Effector memory CD4-positive, alpha-beta T cell (primary cell): ENCODE results near the gene PRKAG2.

Source experiments
- DNase-seq, 3 donors: peaks; one replicate each; pipeline ENCODE4 v3.0.0-alpha.2; 2020
- H3K27ac ChIP-seq: 2 replicates; pipeline ENCODE4 v1.7.0; 2013; ENCODE audit warnings: mild to moderate bottlenecking, low read length, moderate library complexity; ENCODE audit not compliant: insufficient read depth, poor library complexity, severe bottlenecking
- H3K27me3 ChIP-seq: replicated peaks from 2 replicates; pipeline ENCODE4 v1.7.0; 2013; ENCODE audit warnings: mild to moderate bottlenecking, low read length; ENCODE audit not compliant: insufficient read depth, control insufficient read depth, poor library complexity, severe bottlenecking
- H3K36me3 ChIP-seq: 2 replicates; pipeline ENCODE4 v1.7.0; 2013; ENCODE audit warnings: mild to moderate bottlenecking, low read length, moderate library complexity; ENCODE audit not compliant: control insufficient read depth, insufficient read depth
- H3K4me1 ChIP-seq: 2 replicates; pipeline ENCODE4 v1.7.0; 2013; ENCODE audit warnings: low read length, mild to moderate bottlenecking; ENCODE audit not compliant: control insufficient read depth, insufficient read depth, poor library complexity, severe bottlenecking
- H3K4me3 ChIP-seq: 2 replicates; pipeline ENCODE4 v1.7.0; 2013; ENCODE audit warnings: low read length, low read depth, mild to moderate bottlenecking; ENCODE audit not compliant: insufficient read depth, poor library complexity, severe bottlenecking
- H3K9me3 ChIP-seq: 2 replicates; pipeline ENCODE4 v1.7.0; 2013; ENCODE audit warnings: mild to moderate bottlenecking, low read length, moderate library complexity; ENCODE audit not compliant: control insufficient read depth

Gene PRKAG2

DNA sequence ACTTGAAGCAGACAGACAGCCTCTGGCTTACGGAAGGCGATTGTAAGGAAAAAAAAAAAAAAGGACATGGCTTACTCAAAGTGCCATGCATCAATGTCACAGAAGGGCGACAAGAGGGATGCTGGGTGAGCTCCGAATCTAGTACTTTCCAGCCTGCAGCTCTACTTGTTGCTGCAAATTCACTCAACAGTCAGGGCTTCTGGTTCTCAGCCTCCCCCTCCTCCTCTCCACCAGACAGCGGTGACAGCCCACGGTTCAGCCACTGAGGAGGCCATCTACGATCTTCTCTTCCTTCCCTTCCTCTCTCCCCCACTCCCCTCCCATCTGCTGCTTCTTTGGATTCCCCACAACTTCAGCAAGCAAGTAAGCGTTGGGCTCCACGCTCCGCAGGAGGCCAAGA lies 63.5 kb downstream of the PRKAG2 start:
- H3K4me3 ChIP-seq = no peak overlapping the region
- no peak overlapping the region for H3K27ac ChIP-seq
- H3K4me1 ChIP-seq = no peaks in the 10 kb centered on the region
- H3K27me3 ChIP-seq = no peaks in the 10 kb centered on the region
- DNase-seq = no peak
- no peaks in the 10 kb centered on the region for H3K9me3 ChIP-seq
- no peaks in the 10 kb centered on the region for H3K36me3 ChIP-seq

DNA sequence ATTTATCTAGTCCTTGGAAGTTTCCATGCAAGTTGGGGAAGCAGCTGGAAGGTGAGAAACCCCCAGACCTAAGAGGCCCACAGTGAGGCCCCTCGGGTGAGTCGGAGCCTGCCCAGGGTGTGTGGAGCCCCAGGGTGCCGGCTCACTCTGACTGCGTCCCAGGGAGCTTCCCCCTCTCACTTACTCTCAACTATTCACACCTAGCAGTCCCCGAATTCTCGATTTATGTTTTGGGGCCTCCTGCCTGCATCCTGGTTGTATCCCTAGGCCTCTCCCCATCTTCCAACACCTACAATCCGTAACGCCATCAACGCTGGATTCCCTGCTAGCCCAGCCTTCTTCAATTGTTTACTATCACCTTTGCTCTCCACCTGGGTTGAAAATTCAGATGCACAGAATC lies 63.9 kb downstream of the PRKAG2 start:
- no peaks in the 10 kb centered on the region for H3K4me1 ChIP-seq
- no peaks in the 10 kb centered on the region for H3K27me3 ChIP-seq
- no peak overlapping the region for H3K27ac ChIP-seq
- H3K36me3 ChIP-seq = no peaks in the 10 kb centered on the region
- no peak for DNase-seq
- no peaks in the 10 kb centered on the region for H3K9me3 ChIP-seq
- no peak overlapping the region for H3K4me3 ChIP-seq

DNA sequence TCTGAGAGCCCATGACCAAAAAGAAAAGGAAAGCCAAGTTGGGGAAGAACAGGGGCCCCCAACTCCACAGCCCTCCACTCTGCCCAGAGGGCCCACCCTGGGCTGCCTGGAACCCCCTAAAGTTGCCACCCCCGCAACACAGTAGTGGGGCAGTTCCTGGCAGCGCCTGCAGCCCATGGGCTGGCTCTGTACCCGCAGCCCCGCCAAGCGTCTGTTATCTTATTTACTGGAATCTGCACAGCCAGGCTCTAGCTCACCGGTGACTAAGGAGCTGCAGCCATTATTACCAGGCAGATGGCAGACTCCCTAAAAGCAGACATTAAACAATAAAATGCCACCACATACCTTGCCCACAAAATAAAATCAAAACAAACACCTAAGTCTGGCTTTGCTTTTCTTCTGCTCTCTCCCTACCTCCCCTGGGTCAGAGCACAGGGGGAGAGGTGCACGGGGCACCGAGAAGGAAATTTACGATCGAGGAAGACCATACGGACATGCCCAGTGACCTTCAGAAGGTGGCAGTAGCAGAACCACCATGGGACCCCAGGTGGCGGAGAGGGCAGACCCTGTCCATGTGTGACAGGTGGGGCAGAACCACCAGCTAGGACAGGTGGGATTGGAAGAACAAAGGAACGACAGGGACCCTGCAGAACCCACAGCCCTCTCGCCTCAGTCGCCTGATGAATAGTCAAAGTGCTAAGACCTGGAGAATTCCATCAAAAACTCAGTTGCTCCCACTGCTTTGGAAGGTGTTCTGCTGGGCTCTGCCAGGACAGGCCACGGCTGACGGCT lies 66.3 kb downstream of the PRKAG2 start:
- Histone ChIP-seq H3K27ac (no peak overlapping the region), H3K4me1 (no peaks in the 10 kb centered on the region), H3K9me3 (no peaks in the 10 kb centered on the region), H3K4me3 (no peak overlapping the region), H3K36me3 (no peaks in the 10 kb centered on the region), H3K27me3 (no peaks in the 10 kb centered on the region)
- no peak for DNase-seq

DNA sequence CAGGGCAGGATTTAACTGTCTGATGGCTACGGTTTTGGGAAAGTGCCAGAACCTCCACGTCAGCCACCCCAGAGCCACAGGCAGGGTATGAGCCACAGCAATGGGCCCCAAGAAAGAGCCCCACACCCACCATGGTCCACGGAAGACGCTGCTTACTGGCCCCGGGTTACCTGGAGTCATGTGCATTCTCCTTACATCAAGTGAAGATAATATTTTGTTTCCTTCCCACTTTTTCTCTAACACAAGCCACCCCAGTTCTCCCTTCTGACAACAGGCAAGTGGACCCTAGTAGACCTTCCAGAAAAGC lies 67.1 kb downstream of the PRKAG2 start:
- Histone ChIP-seq H3K4me3 (no peak overlapping the region), H3K4me1 (no peaks in the 10 kb centered on the region), H3K9me3 (no peaks in the 10 kb centered on the region), H3K36me3 (no peaks in the 10 kb centered on the region), H3K27me3 (no peaks in the 10 kb centered on the region), H3K27ac (no peak overlapping the region)
- DNase-seq = no peak

DNA sequence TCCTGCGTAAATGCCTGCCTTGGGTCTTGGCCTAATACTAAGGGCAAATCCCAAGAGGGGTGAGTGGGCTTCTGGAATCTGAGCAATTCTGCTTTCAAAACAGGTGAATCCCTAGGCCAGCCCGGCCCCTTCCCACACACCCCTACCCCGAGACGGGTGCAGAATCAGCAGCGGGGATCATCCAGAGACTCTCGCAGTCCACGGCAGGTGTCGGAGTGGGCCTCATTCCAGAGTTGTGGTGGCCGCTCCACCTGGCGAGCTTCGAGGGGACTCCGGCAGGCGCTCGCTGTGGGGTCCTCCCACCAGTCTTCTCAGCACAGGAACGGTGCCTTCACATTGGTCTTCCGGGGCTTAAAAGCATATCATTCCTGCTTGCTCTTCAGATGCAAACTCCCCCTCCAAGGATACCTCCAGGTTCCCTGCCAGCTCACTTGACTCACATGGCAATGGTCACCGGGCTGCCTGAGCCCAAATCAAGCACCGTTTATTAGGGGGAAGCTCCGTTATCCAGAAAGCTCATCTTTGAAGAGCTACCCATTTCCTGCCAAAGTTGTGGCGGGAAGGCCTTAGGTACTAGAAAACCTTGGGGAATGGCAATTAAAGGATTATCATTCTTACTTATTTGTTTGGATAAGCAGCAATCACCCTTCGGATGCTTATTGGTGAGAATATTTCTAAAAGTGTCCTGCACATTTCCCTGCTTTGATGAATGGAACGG lies 67.6 kb downstream of the PRKAG2 start:
- Histone ChIP-seq H3K9me3 (no peaks in the 10 kb centered on the region), H3K4me1 (no peaks in the 10 kb centered on the region)
- DNase-seq = no peak

DNA sequence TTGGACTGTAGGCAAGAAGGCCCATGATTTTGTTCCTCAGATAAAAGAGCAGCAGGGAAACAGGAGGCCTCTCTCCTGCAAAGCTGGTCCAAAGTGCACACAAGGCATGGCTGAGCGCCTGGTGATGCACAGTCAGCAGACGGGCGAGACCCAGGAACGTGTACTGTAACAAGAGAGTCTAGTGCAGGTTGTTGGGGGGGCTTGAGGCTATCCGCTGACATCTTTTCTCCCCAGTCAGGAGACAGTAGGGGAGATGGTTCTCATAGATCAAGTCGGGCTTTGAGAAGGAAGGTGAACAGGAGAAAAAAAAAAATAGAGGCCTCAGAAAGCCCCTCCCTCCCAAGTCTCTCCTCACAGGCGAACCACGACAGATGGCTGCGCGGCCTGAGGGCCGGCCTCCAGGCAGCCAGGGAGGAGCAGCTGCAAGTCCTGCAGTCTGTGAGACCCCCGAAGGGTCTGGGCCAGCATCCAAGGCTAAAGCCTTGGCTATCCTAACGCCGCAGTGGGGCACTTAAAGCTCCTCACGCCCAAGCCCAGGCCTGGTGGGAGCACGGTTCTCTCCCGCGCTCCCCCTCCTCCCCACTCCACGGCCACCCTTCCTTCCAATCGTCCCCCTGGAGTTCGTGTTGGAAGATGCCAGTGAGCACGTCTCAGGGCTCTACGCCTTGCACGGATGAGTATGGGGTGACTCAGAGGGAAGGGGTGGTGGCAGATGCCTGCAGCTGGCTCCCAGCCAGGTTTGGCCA lies 68.3 kb downstream of the PRKAG2 start:
- no peaks in the 10 kb centered on the region for H3K36me3 ChIP-seq
- no peaks in the 10 kb centered on the region for H3K4me1 ChIP-seq
- H3K9me3 ChIP-seq = no peaks in the 10 kb centered on the region
- no peak for DNase-seq
- no peak overlapping the region for H3K27ac ChIP-seq
- no peaks in the 10 kb centered on the region for H3K27me3 ChIP-seq
- no peak overlapping the region for H3K4me3 ChIP-seq

More for the DNA sequence above, 67.6 kb downstream of the PRKAG2 start:
- H3K27ac ChIP-seq = no peak overlapping the region
- no peaks in the 10 kb centered on the region for H3K36me3 ChIP-seq
- H3K4me3 ChIP-seq = no peak overlapping the region
- H3K27me3 ChIP-seq = no peaks in the 10 kb centered on the region

DNA sequence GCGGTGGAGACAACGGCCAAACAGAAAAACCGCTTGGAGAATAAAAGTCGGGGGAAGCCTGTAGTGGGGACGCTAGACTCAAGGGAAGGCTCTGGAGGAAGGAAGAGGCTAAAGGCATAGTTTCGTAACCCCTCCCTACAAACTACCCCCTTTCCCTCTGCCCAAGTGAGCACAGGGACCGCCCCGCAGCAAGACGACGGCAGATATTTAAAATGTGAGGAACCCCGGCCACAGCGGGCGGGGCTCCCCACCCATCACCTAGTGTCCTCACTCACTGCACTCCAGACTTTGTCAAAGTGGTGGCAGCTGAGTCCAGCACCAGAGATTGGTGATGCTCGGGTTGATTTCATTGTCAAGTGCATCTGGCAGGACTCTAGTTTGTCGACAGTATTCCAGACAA lies 69.1 kb downstream of the PRKAG2 start:
- DNase-seq = no peak
- Histone ChIP-seq H3K4me3 (no peak overlapping the region), H3K27me3 (no peaks in the 10 kb centered on the region), H3K4me1 (no peaks in the 10 kb centered on the region), H3K27ac (no peak overlapping the region), H3K9me3 (no peaks in the 10 kb centered on the region), H3K36me3 (no peaks in the 10 kb centered on the region)

DNA sequence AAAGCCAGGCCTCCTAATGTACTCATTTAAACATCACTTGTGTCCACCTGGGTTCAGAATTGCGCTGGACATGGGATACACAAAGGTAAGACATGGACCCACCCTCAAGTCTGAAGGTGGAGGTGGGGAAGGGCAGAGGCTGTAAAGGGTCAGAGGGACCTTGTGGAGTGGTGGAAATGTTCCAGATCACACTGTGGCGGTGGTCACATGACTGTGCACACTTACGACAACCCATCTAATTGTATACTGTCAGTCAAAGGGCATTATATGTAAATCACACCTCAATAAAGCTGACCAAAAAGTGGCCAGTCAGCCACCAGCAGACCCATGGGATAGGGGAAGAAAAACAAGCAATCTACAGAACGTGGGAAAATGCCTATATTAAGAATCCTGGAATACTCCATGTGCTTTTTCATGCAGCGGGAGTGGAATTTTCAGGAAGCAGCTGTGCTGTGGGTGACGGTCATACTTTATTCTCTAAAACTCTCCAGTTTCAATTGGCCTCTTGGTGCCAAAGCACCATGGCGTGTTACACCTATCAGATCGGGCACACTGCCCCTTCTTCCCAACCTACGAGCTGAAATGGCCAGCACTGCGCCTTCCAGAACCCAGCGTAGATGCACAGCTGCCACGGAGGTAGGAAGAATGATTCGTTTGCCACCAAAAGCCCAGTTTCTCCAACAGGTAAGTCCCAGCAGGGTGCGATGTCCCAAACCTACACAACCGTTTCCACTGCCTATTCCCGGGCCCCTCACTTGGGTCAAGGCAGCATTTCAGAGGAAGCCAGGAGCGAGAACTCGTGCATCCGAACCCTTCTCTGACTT lies 69.8 kb downstream of the PRKAG2 start:
- H3K27me3 ChIP-seq = no peaks in the 10 kb centered on the region
- DNase-seq = no peak
- H3K9me3 ChIP-seq = no peaks in the 10 kb centered on the region
- no peak overlapping the region for H3K27ac ChIP-seq
- H3K36me3 ChIP-seq = no peaks in the 10 kb centered on the region
- H3K4me1 ChIP-seq = no peaks in the 10 kb centered on the region
- H3K4me3 ChIP-seq = no peak overlapping the region

DNA sequence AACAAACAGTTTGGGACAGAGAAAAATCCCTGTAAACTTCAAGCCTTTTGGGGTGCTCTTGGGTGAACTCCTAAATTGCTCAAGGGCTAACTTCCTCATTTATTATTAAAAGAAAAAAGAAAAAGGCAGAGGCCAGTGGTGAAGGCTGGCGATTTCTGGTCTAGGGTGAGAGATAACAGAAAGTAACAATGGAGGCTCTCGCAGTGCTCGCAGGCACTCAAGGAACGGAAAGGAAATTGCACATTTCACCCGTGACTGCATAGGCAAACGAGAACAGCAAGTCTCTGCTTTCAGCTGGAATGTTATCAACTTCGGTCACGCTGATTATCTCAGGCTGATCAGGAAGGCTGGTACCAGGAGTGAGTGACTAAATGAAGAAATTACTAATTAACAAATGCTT lies 70.7 kb downstream of the PRKAG2 start:
- no peaks in the 10 kb centered on the region for H3K36me3 ChIP-seq
- no peaks in the 10 kb centered on the region for H3K4me1 ChIP-seq
- no peak overlapping the region for H3K27ac ChIP-seq
- no peak overlapping the region for H3K4me3 ChIP-seq
- H3K9me3 ChIP-seq = no peaks in the 10 kb centered on the region
- no peaks in the 10 kb centered on the region for H3K27me3 ChIP-seq
- DNase-seq = no peak
